GM19239 (cell line): Measurements from ENCODE around the gene C2CD3.
"Not testable (repeated sequence)": the region's sequence is repeated elsewhere in the genome, so short reads cannot be mapped to it uniquely, and the experiment has no call there.

ENCODE experiments used
- DNase-seq: peaks from one replicate; pipeline ENCODE4 v3.0.0; 2011; ENCODE audit warnings: low spot score; ENCODE audit not compliant: insufficient read length
- FAIRE-seq: peaks from 2 replicates; lab custom pipeline; 2011; peaks lifted over from hg19 to GRCh38; lab: Jason Lieb, UNC

Gene C2CD3

GRCh38 chr11:74077193-74077592, 93.6 kb downstream of the C2CD3 start:
- DNase-seq (no peak), FAIRE-seq (no peak)

GRCh38 chr11:74072721-74073120, 98.1 kb downstream of the C2CD3 start:
- DNase-seq: no peak
- FAIRE-seq: no peak

- FAIRE-seq: no peak
These were observed 98.5 kb downstream of the C2CD3 start for GRCh38 chr11:74072286-74072685.

GRCh38 chr11:74070723-74071492, 99.9 kb downstream of the C2CD3 start:
- DNase-seq (no peak), FAIRE-seq (no peak)

More at GRCh38 chr11:74072286-74072685, 98.5 kb downstream of the C2CD3 start:
- DNase-seq: peak; percentile 7

GRCh38 chr11:74069146-74070046, 101.4 kb downstream of the C2CD3 start:
- DNase-seq: no peak
- FAIRE-seq: no peak

GRCh38 chr11:74066663-74067062, 104.1 kb downstream of the C2CD3 start:
- not testable (repeated sequence) for FAIRE-seq, DNase-seq

- not testable (repeated sequence) for DNase-seq, FAIRE-seq
These were observed 105.3 kb downstream of the C2CD3 start for GRCh38 chr11:74065534-74065933.

- DNase-seq, FAIRE-seq: not testable (repeated sequence)
These were observed 107.2 kb downstream of the C2CD3 start for GRCh38 chr11:74063628-74064027.

- DNase-seq, FAIRE-seq: not testable (repeated sequence)
These were observed 109.2 kb downstream of the C2CD3 start for GRCh38 chr11:74061599-74061998.

GRCh38 chr11:74057249-74058151, 113.3 kb downstream of the C2CD3 start:
- DNase-seq: no peak
- FAIRE-seq: no peak

- FAIRE-seq (no peak), DNase-seq (no peak)
These were observed 114.9 kb downstream of the C2CD3 start for GRCh38 chr11:74055938-74056337.

GRCh38 chr11:74050465-74050864, 120.3 kb downstream of the C2CD3 start:
- no peak for FAIRE-seq
- DNase-seq: no peak

- DNase-seq (no peak), FAIRE-seq (no peak)
These were observed 121.8 kb downstream of the C2CD3 start for GRCh38 chr11:74048993-74049392.

- DNase-seq (no peak), FAIRE-seq (no peak)
These were observed 126.3 kb downstream of the C2CD3 start for GRCh38 chr11:74044538-74044937.

- DNase-seq (no peak), FAIRE-seq (no peak)
These were observed 127.4 kb downstream of the C2CD3 start for GRCh38 chr11:74043450-74043849.

- FAIRE-seq: no peak
These were observed 133.5 kb downstream of the C2CD3 start for GRCh38 chr11:74037309-74037708.

GRCh38 chr11:74035264-74035663, 135.5 kb downstream of the C2CD3 start:
- DNase-seq (no peak), FAIRE-seq (no peak)

More at GRCh38 chr11:74037309-74037708, 133.5 kb downstream of the C2CD3 start:
- DNase-seq: no peak

- FAIRE-seq (no peak), DNase-seq (no peak)
These were observed 137.8 kb downstream of the C2CD3 start for GRCh38 chr11:74033046-74033445.

GRCh38 chr11:74030723-74031676, 139.8 kb downstream of the C2CD3 start:
- DNase-seq: no peak
- FAIRE-seq: peak; percentile 72
